Measurements from ENCODE around the gene MDFIC.

MDFIC gene

GRCh38 chr7:114966156-114966555, 44.3 kb downstream of the MDFIC start:
- CTCF ChIA-PET, result no interaction called here
- POLR2A ChIA-PET, result no interaction called here

DNA sequence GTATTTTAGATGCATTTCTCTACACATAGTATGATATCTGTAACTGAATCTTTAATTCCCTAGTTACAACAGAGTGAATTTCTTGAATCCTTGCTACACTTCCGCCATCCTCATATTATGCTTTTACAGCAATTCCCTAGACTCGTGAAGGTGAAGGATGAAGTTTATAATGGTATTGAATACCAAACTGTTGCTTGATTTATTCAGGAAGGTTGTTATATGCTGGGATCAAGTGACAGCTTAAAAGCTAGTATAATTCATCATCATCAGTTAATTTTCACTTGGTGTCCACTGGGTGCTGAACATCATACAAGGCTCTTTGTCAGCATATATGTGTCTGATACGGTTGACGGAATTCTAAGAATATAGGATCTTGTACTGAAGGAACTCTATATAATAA, 47.2 kb downstream of the MDFIC start:
- TF ChIP-seq, protein P1, sequence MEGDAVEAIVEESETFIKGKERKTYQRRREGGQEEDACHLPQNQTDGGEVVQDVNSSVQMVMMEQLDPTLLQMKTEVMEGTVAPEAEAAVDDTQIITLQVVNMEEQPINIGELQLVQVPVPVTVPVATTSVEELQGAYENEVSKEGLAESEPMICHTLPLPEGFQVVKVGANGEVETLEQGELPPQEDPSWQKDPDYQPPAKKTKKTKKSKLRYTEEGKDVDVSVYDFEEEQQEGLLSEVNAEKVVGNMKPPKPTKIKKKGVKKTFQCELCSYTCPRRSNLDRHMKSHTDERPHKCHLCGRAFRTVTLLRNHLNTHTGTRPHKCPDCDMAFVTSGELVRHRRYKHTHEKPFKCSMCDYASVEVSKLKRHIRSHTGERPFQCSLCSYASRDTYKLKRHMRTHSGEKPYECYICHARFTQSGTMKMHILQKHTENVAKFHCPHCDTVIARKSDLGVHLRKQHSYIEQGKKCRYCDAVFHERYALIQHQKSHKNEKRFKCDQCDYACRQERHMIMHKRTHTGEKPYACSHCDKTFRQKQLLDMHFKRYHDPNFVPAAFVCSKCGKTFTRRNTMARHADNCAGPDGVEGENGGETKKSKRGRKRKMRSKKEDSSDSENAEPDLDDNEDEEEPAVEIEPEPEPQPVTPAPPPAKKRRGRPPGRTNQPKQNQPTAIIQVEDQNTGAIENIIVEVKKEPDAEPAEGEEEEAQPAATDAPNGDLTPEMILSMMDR (IDR thresholded peaks at IDR 0.05; ENCODE audit: insufficient read depth, low read length, missing control alignments), result no peak
- CTCF ChIA-PET, result no interaction called here
- DNase-seq (ENCODE audit: low read depth, low spot score), result no peak
- H3K4me3 ChIP-seq (ENCODE audit: low read depth, low read length), result no peak overlapping the region
- POLR2A ChIA-PET, result no interaction called here

More at GRCh38 chr7:114966156-114966555, 44.3 kb downstream of the MDFIC start:
- no peak for DNase-seq (ENCODE audit: low read depth, low spot score)
- no peak overlapping the region for H3K4me3 ChIP-seq (ENCODE audit: low read depth, low read length)
- TF ChIP-seq, protein P1 (IDR thresholded peaks at IDR 0.05; ENCODE audit: insufficient read depth, low read length, missing control alignments), result no peak

GRCh38 chr7:114970308-114970707, 48.4 kb downstream of the MDFIC start:
- DNase-seq (ENCODE audit: low read depth, low spot score), result no peak
- no peak overlapping the region for H3K4me3 ChIP-seq (ENCODE audit: low read depth, low read length)
- CTCF ChIA-PET, result no interaction called here
- POLR2A ChIA-PET, result no interaction called here
- TF ChIP-seq, protein P1 (IDR thresholded peaks at IDR 0.05; ENCODE audit: insufficient read depth, low read length, missing control alignments), result no peak

- ChIA-PET CTCF (no interaction called here), POLR2A (no interaction called here)
- TF ChIP-seq, protein P1 (IDR thresholded peaks at IDR 0.05; ENCODE audit: insufficient read depth, low read length, missing control alignments), result no peak
- no peak overlapping the region for H3K4me3 ChIP-seq (ENCODE audit: low read depth, low read length)
- no peak for DNase-seq (ENCODE audit: low read depth, low spot score)
These were observed 48.8 kb downstream of the MDFIC start for GRCh38 chr7:114970732-114971131.

DNA sequence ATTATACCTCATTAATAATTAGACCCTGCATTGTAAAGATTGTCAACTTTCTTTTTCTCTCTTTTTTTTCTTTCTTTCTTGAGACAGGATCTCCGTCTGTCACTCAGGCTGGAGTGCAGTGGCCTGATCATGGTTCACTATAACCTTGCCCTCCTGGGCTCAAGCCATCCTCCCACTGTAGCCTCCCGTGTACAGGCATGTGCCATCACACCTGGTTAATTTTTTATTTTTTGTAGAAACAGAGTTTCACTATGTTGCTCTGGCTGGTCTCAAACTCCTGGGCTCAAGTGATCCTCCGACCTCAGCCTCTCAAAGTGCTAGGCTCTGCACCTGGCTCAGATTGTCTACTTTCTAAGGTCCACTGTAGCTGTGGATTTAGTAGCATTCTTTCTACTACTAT, 50.7 kb downstream of the MDFIC start:
- H3K4me3 ChIP-seq (ENCODE audit: low read depth, low read length), result no peak overlapping the region
- ChIA-PET CTCF (no interaction called here), POLR2A (no interaction called here)
- DNase-seq (ENCODE audit: low read depth, low spot score), result no peak
- TF ChIP-seq, protein P1 (IDR thresholded peaks at IDR 0.05; ENCODE audit: insufficient read depth, low read length, missing control alignments), result no peak

GRCh38 chr7:114973147-114973546, 51.3 kb downstream of the MDFIC start:
- DNase-seq (ENCODE audit: low read depth, low spot score), result no peak
- no peak overlapping the region for H3K4me3 ChIP-seq (ENCODE audit: low read depth, low read length)
- TF ChIP-seq, protein P1 (IDR thresholded peaks at IDR 0.05; ENCODE audit: insufficient read depth, low read length, missing control alignments), result no peak
- POLR2A ChIA-PET, result no interaction called here
- CTCF ChIA-PET, result no interaction called here
